Cardiac fibroblast (primary cell): Measurements from ENCODE around the gene TMEM235.

Experiments used
- DNase-seq, 2 donors: peaks; one replicate each; pipeline versions ENCODE4 v3.0.0 to v3.0.0-alpha.2; 2010; ENCODE audit warnings: low read depth in 2 of 2
- H3K4me3 ChIP-seq, 2 donors: replicated peaks in 1 of 2; 1 replicate in 1 of 2; 2 replicates in 1 of 2; pipeline ENCODE4 v1.5.1; 2011; ENCODE audit warnings: low read depth in 2 of 2, low read length in 2 of 2, mild to moderate bottlenecking in 2 of 2, moderate library complexity in 1 of 2
- CTCF ChIP-seq: IDR thresholded peaks from one replicate; pipeline ENCODE4 v1.5.1; 2011; ENCODE audit warnings: low read depth, mild to moderate bottlenecking, low read length, inconsistent platforms

The TMEM235 gene

GRCh38 chr17:78239489-78239931, 8.1 kb downstream of the TMEM235 start:
- TF ChIP-seq CTCF: no peak
- DNase-seq: no peak
- H3K4me3 ChIP-seq: no peak overlapping the region

- H3K4me3 ChIP-seq: no peak overlapping the region
- DNase-seq: no peak
- no peak for TF ChIP-seq CTCF
Observed at GRCh38 chr17:78240012-78240655, 8.7 kb downstream of the TMEM235 start.

GRCh38 chr17:78240839-78241238, 9.4 kb downstream of the TMEM235 start:
- no peak for TF ChIP-seq CTCF
- H3K4me3 ChIP-seq: no peak overlapping the region
- DNase-seq: no peak

GRCh38 chr17:78241277-78242023, 10.0 kb downstream of the TMEM235 start:
- no peak for TF ChIP-seq CTCF
- peak; percentile 52 to 64 for DNase-seq
- no peak overlapping the region for H3K4me3 ChIP-seq

GRCh38 chr17:78242024-78242742, 10.8 kb downstream of the TMEM235 start:
- DNase-seq: no peak
- no peak for TF ChIP-seq CTCF

GRCh38 chr17:78247304-78247703, 15.9 kb downstream of the TMEM235 start:
- no peak overlapping the region for H3K4me3 ChIP-seq
- TF ChIP-seq CTCF: no peak
- DNase-seq: no peak

More at GRCh38 chr17:78242024-78242742, 10.8 kb downstream of the TMEM235 start:
- no peak overlapping the region for H3K4me3 ChIP-seq
